Measurements from ENCODE around the gene KLHL8. TPM values are rescaled to one million over a fixed set of nuclear protein-coding genes. Genes with fewer than 3 reads are reported as not detected.

KLHL8 gene
- polyA plus RNA-seq, 1 donor (not counting 4 experiments of a cell fraction or from before 2014, with no cell fraction given) = 6.7 TPM

GRCh38 chr4:87117051-87117731 is 103.2 kb downstream of the KLHL8 start:
- no peak for FAIRE-seq
- peaks cover 37% of the 10 kb centered on the region for H3K4me1 ChIP-seq (ENCODE audit: control insufficient read depth, extremely low read depth, insufficient read depth, low read length)

GRCh38 chr4:87116231-87116630 is 104.2 kb downstream of the KLHL8 start:
- H2AFZ ChIP-seq (ENCODE audit: control insufficient read depth, low read length) = no peak overlapping the region
- no peaks in the 10 kb centered on the region for H4K20me1 ChIP-seq (ENCODE audit: control insufficient read depth, extremely low read depth, insufficient read depth, low read length)
- H3K9ac ChIP-seq (ENCODE audit: control insufficient read depth, extremely low read depth, insufficient read depth, low read length) = no peak overlapping the region
- DNase-seq (ENCODE audit: low read depth, low spot score) (no peak), FAIRE-seq (no peak)
- dilution Hi-C loops (cut with MboI; ENCODE audit: extremely low pct_ligation_motif_present, low sequenced_read_pairs) = no loop called here
- H3K36me3 ChIP-seq (ENCODE audit: control insufficient read depth in 2 of 2, extremely low read depth in 1 of 2, insufficient read depth in 2 of 2, low read length in 2 of 2) = peaks cover 12 to 16% of the 10 kb centered on the region in 2 experiments
- no peaks in the 10 kb centered on the region for H3K9me1 ChIP-seq (ENCODE audit: control insufficient read depth, extremely low read depth, insufficient read depth, low read length)
- no peaks in the 10 kb centered on the region for H3K27me3 ChIP-seq (ENCODE audit: control insufficient read depth, extremely low read depth, insufficient read depth, low read length)
- H3K4me2 ChIP-seq (ENCODE audit: control insufficient read depth, extremely low read depth, insufficient read depth, low read depth, low read length) = no peak overlapping the region
- no peaks in the 10 kb centered on the region for H3K79me2 ChIP-seq (ENCODE audit: control insufficient read depth, insufficient read depth, low read length)
- peaks cover 28% of the 10 kb centered on the region for H3K4me1 ChIP-seq (ENCODE audit: control insufficient read depth, extremely low read depth, insufficient read depth, low read length)
- no peaks in the 10 kb centered on the region for H3K9me3 ChIP-seq (ENCODE audit: control insufficient read depth, low read depth, low read length)
- H3K4me3 ChIP-seq (ENCODE audit: control insufficient read depth in 2 of 3, extremely low read depth in 1 of 3, insufficient read depth in 2 of 3, low read depth in 1 of 3, low read length in 3 of 3) = no peak overlapping the region
- TF ChIP-seq, protein P1, sequence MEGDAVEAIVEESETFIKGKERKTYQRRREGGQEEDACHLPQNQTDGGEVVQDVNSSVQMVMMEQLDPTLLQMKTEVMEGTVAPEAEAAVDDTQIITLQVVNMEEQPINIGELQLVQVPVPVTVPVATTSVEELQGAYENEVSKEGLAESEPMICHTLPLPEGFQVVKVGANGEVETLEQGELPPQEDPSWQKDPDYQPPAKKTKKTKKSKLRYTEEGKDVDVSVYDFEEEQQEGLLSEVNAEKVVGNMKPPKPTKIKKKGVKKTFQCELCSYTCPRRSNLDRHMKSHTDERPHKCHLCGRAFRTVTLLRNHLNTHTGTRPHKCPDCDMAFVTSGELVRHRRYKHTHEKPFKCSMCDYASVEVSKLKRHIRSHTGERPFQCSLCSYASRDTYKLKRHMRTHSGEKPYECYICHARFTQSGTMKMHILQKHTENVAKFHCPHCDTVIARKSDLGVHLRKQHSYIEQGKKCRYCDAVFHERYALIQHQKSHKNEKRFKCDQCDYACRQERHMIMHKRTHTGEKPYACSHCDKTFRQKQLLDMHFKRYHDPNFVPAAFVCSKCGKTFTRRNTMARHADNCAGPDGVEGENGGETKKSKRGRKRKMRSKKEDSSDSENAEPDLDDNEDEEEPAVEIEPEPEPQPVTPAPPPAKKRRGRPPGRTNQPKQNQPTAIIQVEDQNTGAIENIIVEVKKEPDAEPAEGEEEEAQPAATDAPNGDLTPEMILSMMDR (optimal IDR thresholded peaks at IDR 0.05 in 1 of 3, IDR thresholded peaks at IDR 0.05 in 1 of 3, conservative IDR thresholded peaks at IDR 0.05 in 1 of 3; ENCODE audit: extremely low read depth in 1 of 3, insufficient read depth in 2 of 3, low read length in 3 of 3) = no peak
- no peak for TF ChIP-seq EZH2 (IDR thresholded peaks at IDR 0.05; ENCODE audit: low read length)
- no peak overlapping the region for H3K27ac ChIP-seq (ENCODE audit: control insufficient read depth, insufficient read depth, low read length)

More at GRCh38 chr4:87117051-87117731, 103.2 kb downstream of the KLHL8 start:
- H3K9me1 ChIP-seq (ENCODE audit: control insufficient read depth, extremely low read depth, insufficient read depth, low read length) = peaks cover 2% of the 10 kb centered on the region
- dilution Hi-C loops (cut with MboI; ENCODE audit: extremely low pct_ligation_motif_present, low sequenced_read_pairs) = no loop called here
- H3K9me3 ChIP-seq (ENCODE audit: control insufficient read depth, low read depth, low read length) = no peaks in the 10 kb centered on the region
- no peaks in the 10 kb centered on the region for H3K79me2 ChIP-seq (ENCODE audit: control insufficient read depth, insufficient read depth, low read length)
- H3K27ac ChIP-seq (ENCODE audit: control insufficient read depth, insufficient read depth, low read length) = no peak overlapping the region
- H2AFZ ChIP-seq (ENCODE audit: control insufficient read depth, low read length) = no peak overlapping the region
- no peak for DNase-seq (ENCODE audit: low read depth, low spot score)
- H3K4me2 ChIP-seq (ENCODE audit: control insufficient read depth, extremely low read depth, insufficient read depth, low read depth, low read length) = no peak overlapping the region
- H3K4me3 ChIP-seq (ENCODE audit: control insufficient read depth in 2 of 3, extremely low read depth in 1 of 3, insufficient read depth in 2 of 3, low read depth in 1 of 3, low read length in 3 of 3) = no peak overlapping the region
- no peaks in the 10 kb centered on the region for H3K27me3 ChIP-seq (ENCODE audit: control insufficient read depth, extremely low read depth, insufficient read depth, low read length)
- TF ChIP-seq, protein P1 (optimal IDR thresholded peaks at IDR 0.05 in 1 of 3, IDR thresholded peaks at IDR 0.05 in 1 of 3, conservative IDR thresholded peaks at IDR 0.05 in 1 of 3; ENCODE audit: extremely low read depth in 1 of 3, insufficient read depth in 2 of 3, low read length in 3 of 3) = no peak
- no peak for TF ChIP-seq EZH2 (IDR thresholded peaks at IDR 0.05; ENCODE audit: low read length)
- H3K36me3 ChIP-seq (ENCODE audit: control insufficient read depth in 2 of 2, extremely low read depth in 1 of 2, insufficient read depth in 2 of 2, low read length in 2 of 2) = peaks cover 10 to 12% of the 10 kb centered on the region in 2 experiments
- no peaks in the 10 kb centered on the region for H4K20me1 ChIP-seq (ENCODE audit: control insufficient read depth, extremely low read depth, insufficient read depth, low read length)
- H3K9ac ChIP-seq (ENCODE audit: control insufficient read depth, extremely low read depth, insufficient read depth, low read length) = no peak overlapping the region

Data from keratinocyte (primary cell).